NOMO-1 treated with DMSO at 0.1 percent for 48 hours (cell line): Measurements from ENCODE around the gene HOXA9.

Source experiments
- DNase-seq: peaks from one replicate; lab custom pipeline; 2025; ENCODE audit not compliant: unreplicated experiment; lab: John Stamatoyannopoulos, UW

The HOXA9 gene

DNA sequence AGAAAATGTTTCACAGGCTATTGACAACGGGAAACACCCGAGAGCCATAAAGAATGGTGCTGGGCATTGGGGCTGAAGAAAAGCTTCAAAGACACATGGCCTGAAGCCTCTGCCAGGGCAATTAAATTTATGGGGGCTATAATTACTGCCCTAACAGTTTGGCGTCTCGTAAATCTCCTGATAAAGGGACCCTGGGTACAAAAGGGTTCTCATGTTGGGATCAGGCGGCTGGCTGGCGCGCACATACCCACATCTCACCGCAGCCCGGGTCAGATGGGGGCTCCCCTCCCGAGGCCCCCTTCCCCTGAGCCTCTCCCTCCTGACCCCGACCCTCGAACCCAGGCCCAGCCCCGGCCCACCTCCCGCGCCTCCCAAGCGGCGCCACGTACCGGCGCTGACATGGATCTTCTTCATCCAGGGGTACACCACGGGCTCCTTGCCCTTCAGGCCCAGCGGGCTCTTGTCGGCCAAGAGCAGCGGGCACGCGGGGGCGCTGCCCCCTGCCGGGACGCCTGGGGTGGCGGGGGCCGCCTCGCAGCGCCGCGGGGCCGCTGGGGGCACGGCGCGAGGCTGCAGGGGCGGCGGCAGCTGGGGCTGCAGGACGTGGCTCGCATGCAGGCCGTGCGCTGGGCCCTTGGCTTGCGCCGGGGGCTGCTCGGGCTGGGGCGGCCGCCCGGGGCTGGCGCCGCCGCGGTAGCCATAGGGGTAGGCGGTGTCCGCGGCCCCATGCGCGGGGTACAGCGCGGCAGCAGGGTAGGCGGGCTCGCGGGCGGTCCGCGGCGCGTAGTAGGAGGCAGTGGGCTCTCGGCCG lies 35.4 kb downstream of the HOXA9 start:
- DNase-seq, result no peak

DNA sequence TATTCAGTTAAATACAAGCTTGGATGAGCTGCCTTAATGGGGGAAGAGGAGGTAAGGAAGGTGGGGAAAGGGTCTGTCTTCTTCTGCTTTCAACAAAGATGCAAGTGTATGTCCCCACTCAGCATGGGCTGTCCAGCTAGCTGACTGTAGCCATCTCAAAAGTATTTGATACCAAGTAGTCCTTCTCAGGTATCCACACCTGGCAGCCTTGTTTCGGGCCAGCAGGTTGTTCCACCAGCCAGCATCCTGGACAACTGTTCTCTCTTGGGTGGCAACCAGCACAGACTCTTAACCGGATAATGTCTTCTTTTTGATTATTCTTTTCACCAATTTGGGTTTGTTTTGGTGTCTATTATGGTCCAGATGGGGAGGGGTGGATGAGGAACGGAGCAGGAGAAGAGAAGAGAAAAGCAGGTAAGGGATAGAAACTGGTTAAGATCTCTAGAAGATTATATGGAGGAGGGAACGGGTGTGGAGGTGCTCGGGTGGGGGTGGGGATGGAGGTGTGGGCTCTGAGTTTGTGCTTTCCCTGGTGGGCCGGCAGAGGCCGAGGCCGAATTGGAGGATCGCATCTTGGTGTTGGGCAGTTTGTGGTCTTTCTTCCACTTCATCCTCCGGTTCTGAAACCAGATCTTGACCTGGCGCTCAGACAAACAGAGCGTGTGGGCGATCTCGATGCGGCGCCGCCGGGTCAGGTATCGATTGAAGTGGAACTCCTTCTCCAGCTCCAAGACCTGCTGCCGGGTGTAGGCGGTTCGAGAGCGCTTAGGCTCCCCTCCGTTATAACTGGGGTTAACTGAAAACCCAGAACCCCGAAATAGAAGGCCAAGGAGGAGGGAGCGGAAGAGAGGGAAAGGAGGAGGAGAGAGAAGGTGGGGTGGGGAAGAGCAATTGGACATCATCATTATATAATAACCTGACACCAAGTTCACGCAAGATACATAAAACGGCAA lies 36.3 kb downstream of the HOXA9 start:
- DNase-seq, result no peak

DNA sequence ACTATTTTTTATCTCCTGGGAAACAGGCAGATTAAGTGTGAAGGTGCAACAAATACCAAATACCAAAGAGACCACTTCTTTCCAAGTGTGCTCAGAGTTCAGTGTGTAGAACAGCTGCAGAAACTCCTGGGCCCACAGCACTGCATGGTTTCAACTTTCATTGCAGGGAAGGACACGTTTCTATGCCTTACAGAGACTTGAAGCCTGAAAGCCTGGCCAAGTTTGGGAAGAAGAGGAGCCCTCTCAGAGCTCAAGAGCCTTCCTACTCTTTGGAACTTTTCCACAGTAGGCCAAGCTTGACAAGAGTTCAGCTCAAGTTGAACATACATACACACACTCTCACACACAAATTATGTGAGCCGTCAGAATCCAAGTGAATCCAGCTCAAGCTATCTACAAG lies 37.3 kb downstream of the HOXA9 start:
- no peak for DNase-seq

- no peak for DNase-seq
Measured at GRCh38 chr7:27126596-27127327, 38.6 kb downstream of the HOXA9 start.

GRCh38 chr7:27125986-27126394 lies 39.3 kb downstream of the HOXA9 start:
- DNase-seq, result no peak

- DNase-seq, result no peak
Measured at GRCh38 chr7:27124902-27125689, 40.2 kb downstream of the HOXA9 start.

DNA sequence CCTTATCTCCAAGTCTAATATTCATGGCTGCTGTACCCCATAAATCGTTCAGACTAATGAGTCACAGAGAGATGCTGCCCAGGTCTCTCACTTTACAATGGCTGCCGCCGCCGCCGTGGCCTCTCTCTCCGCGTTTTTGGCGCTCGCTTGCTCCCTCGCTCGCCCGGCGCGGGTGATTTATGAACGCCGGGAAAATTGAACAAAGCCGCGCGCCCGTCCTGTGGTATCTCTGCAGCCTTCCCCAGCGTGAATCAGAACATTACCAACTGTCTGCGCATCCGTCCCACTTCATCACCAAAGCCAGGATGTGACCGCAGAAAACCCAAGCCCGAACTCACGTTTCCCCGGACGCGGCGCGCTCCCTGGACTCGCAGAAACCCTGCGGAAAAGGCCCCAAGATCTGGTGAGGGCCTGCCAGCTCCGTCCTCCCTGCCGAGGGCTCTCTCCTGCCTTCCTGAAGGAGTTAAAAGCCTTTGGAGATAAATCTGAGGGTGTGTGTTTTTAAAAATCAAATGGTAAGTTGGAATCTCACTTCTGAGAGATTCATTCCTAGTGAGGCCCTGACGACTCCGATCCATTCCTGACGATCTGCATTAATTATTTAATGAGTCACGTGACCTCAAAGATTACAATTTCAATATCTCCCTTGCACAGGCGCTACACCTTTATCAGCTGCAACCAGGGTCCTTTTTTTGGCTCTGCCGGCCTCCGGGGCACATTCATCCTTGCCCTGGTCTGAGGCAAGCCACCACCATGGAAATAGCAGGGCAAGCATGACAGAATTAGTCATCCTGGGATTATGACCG lies 41.0 kb downstream of the HOXA9 start:
- no peak for DNase-seq

GRCh38 chr7:27123477-27124053 lies 41.8 kb downstream of the HOXA9 start:
- no peak for DNase-seq

GRCh38 chr7:27123007-27123476 lies 42.3 kb downstream of the HOXA9 start:
- no peak for DNase-seq

GRCh38 chr7:27122077-27122910 lies 43.0 kb downstream of the HOXA9 start:
- DNase-seq, result no peak

DNA sequence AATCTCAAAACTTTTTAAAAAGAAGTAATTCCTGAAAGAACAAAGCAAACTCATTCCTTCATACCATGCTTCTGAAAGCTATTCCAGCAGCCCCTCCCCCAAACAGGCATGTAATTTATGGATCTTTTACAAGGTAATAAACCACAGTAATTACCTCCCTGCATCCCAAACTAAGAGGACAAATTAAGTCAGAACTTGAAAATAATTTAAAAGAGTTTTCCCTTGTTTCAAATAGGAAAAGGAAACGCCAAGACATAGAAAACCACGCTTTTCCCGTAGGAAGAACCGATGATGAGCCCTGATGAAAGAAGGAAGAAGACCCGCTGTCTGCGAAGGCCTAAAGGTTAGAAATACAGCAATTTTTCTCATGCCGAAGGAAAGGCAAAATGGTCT lies 43.7 kb downstream of the HOXA9 start:
- DNase-seq, result no peak

DNA sequence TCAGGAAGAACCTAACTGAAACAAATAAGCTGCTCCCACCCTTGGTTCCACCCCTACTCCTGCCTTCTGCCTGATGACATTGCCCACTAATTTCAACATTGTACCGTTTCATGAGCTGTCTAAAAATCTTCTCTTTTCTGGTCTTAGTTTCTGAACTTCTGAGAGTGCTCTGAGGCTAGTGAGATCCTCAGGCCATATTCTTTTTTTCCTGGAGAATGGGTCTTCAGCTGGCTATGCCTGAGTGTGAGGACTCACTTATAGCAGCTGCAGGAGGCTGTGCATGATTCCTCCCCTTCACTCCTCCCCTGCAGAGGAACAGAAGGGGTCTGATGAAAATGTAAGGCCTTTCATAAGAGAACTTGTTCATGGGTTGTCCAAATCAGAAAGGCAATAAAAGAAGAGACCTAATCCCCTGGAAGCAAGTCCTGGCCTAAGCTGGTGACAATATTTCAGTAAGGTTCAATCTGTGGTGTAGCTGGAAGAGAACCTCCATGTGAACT lies 45.9 kb downstream of the HOXA9 start:
- DNase-seq, result no peak

DNA sequence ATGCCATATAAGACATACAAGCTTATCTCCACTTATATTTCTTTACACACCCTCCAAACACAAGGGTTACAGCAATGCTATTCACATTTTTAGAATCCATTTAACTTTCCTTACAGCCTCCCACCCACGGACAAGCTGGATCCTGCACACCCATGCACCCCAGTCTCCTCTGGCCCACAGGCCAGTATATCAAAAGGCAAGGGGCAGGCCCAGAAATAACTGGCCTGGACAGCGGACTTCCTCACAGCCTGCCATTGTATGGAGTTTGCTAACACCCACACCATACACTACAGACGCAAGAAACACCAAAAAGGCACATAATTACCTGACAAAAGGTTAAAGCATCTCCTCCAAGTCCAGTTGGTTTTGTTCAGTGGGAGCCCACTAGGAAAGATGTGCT lies 46.8 kb downstream of the HOXA9 start:
- DNase-seq, result no peak

DNA sequence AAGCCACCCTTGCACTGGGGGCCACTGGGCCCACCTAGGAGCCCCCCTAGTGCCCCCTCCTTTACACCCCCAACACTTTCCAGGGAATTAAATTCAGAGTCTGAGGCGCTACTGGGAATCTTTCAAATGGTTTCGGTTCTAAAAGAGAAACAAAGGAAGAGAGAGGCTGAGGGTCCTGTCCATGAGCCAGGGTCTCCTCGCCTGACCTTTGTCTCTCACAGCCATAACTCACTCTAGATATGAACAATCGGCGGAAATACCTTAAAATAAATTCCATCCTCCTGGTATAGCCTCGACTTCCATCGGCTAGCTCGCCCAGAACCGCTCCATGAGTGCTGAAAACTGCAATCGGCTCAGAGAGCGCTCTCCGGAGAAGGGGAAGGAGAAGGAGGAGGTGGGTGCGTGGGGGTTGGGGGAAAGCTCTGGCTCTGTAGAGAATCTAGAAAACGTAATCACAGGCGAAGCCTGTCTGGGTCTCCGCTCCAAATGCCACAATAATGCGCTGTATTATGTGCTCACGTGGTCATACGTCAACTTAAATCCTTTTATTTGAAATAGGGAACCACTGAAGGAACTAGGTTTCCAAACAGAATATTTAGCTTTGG lies 47.3 kb downstream of the HOXA9 start:
- DNase-seq, result no peak

- no peak for DNase-seq
Measured at GRCh38 chr7:27116962-27117886, 48.1 kb downstream of the HOXA9 start.

GRCh38 chr7:27116031-27116961 lies 49.0 kb downstream of the HOXA9 start:
- DNase-seq, result no peak
